Large intestine (tissue), 3 donors: ENCODE data around the gene STAC2. TPM values are rescaled to one million over a fixed set of nuclear protein-coding genes. Genes with fewer than 3 reads are reported as not detected.

Experiments
- DNase-seq, 2 donors: peaks; one replicate each; pipeline versions ENCODE4 v3.0.0 to v3.0.0-alpha.2; 2013
- H3K27ac ChIP-seq: one replicate; pipeline ENCODE4 v1.5.1; 2013; ENCODE audit warnings: low read length
- H3K27me3 ChIP-seq: 2 replicates; pipeline ENCODE4 v1.6.1; 2013; ENCODE audit warnings: low read length; ENCODE audit not compliant: control insufficient read depth, insufficient read depth
- H3K36me3 ChIP-seq: 2 replicates; pipeline ENCODE4 v1.6.1; 2013; ENCODE audit warnings: low read length; ENCODE audit not compliant: control insufficient read depth, insufficient read depth
- H3K4me1 ChIP-seq: one replicate; pipeline ENCODE4 v1.6.1; 2013; ENCODE audit warnings: low read length; ENCODE audit not compliant: control insufficient read depth, insufficient read depth
- H3K4me3 ChIP-seq: one replicate; pipeline ENCODE4 v1.5.1; 2013; ENCODE audit warnings: low read length
- H3K9me3 ChIP-seq: one replicate; pipeline ENCODE4 v1.6.1; 2013; ENCODE audit warnings: mild to moderate bottlenecking, low read depth, low read length, moderate library complexity; ENCODE audit not compliant: control insufficient read depth
- WGBS: methylation state at CpG from one replicate; pipeline ENCODE4 v1.1.5; 2013; ENCODE audit warnings: low lambda C conversion rate; ENCODE audit not compliant: insufficient coverage; 5-methylcytosine and 5-hydroxymethylcytosine counted together
- polyA plus RNA-seq: library from polyadenylated mRNA; unstranded; fragments of 120-200 nt; gene quantifications from one replicate; pipeline ENCODE4 v1.2.1, GENCODE V29; 2013

Gene STAC2
- polyA plus RNA-seq, 1 donor: 0.61 TPM

- peaks cover 14% of the 10 kb centered on the region for H3K36me3 ChIP-seq
- H3K27ac ChIP-seq: no peak overlapping the region
Observed at GRCh38 chr17:39186481-39187002, 39.2 kb downstream of the STAC2 start.

DNA sequence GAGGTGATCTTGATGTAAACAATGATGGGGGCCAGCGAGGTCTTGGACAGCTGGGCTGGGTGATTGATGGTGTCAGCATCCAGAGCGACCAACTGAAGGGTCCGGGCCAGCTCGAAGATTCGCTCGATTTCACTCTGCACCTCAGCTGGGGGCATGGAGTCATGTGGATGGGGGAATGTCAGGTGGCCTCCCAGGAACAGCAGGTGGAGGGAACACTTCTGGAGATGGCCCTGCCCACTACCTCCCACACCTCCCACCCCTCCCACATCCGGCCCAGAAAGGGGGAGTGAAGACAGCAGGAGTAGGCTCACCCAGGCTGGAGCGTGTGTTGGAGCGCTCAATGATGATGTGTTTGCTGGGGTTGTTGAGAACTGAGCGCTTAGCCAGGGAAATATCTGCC is 42.0 kb downstream of the STAC2 start:
- Histone ChIP-seq H3K27ac (no peak overlapping the region), H3K27me3 (no peaks in the 10 kb centered on the region), H3K4me3 (no peak overlapping the region), H3K4me1 (no peaks in the 10 kb centered on the region), H3K9me3 (no peaks in the 10 kb centered on the region), H3K36me3 (peaks cover 10% of the 10 kb centered on the region)
- DNase-seq: no peak
- no CpG with 5 or more reads among the region's 10 CpGs for WGBS

More at GRCh38 chr17:39186481-39187002, 39.2 kb downstream of the STAC2 start:
- no CpG with 5 or more reads among the region's 15 CpGs for WGBS
- no peak for DNase-seq
- Histone ChIP-seq H3K9me3 (no peaks in the 10 kb centered on the region), H3K4me3 (no peak overlapping the region), H3K27me3 (no peaks in the 10 kb centered on the region), H3K4me1 (no peaks in the 10 kb centered on the region)

DNA sequence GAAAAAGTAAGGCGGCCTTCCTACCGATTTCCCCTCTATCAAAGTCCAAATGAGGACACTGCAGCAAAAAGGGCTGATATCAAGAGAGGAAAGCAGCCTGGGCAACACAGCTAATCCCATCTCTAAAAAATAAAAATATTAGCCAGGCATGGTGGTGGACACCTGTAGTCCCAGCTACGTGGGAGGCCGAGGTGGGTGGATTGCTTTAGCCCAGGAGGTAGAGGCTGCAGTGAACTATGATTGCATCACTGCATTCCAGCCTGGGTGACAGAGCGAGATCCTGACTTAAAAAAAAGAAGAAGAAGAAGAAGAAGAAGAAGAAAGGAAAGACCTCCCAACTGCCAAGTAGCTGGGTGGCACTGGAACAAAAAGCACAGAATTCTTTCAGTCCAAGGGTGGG is 42.7 kb downstream of the STAC2 start:
- peaks cover 10% of the 10 kb centered on the region for H3K36me3 ChIP-seq
- H3K4me3 ChIP-seq: no peak overlapping the region
- H3K9me3 ChIP-seq: no peaks in the 10 kb centered on the region
- no peak for DNase-seq
- WGBS: 86% methylated on average over 2 of the region's 5 CpGs
- no peaks in the 10 kb centered on the region for H3K27me3 ChIP-seq
- no peak overlapping the region for H3K27ac ChIP-seq
- no peaks in the 10 kb centered on the region for H3K4me1 ChIP-seq

DNA sequence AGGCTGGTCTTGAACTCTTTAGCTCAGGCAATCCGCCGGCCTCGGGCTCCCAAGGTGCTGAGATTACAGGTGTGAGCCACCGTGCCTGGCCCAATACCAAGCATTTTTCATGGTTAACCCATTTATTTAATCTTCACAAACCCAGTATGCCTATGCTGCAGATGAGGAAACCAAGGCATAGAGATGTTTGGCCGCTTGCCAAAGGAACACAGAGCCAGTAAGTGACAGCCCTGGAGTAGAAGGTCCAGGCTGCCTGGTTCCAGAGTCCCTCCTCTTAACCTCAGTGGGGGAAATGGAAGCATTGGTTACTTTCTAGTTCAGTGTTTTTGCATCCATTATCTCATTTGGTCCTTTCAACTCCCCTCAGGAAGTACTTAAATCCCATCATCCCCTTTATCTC is 44.4 kb downstream of the STAC2 start:
- Histone ChIP-seq H3K4me3 (no peak overlapping the region), H3K27me3 (no peaks in the 10 kb centered on the region), H3K9me3 (no peaks in the 10 kb centered on the region), H3K4me1 (no peaks in the 10 kb centered on the region), H3K36me3 (peaks cover 8% of the 10 kb centered on the region), H3K27ac (no peak overlapping the region)
- DNase-seq: no peak
- WGBS: no CpG with 5 or more reads among the region's 5 CpGs

GRCh38 chr17:39178536-39178935 is 47.2 kb downstream of the STAC2 start:
- no peaks in the 10 kb centered on the region for H3K9me3 ChIP-seq
- WGBS: 83% methylated on average over 2 of the region's 4 CpGs
- DNase-seq: peak in 1 of 2 donors; percentile 45
- no peaks in the 10 kb centered on the region for H3K27me3 ChIP-seq
- peaks cover 6% of the 10 kb centered on the region for H3K36me3 ChIP-seq
- H3K4me1 ChIP-seq: no peaks in the 10 kb centered on the region
- no peak overlapping the region for H3K4me3 ChIP-seq
- H3K27ac ChIP-seq: no peak overlapping the region

DNA sequence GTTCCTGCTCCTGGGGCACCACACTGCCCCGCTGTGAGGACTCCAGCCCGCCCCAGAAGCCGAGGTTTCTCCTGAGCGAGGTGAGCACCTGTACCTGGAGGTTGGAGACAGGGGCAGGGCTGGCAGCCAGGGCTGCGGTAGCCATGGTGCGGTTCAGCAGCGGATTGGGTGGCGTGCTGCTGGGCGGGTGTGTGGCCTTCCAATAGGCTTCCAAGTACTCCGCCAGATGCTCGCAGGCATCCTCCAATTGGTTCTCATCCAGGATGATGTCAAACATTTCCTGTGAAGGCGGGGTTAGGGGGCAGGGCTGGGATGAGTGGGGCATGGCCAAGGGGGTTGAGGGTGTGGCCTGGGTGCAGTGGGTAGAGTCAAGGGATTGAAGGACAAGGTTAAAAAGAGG is 48.5 kb downstream of the STAC2 start:
- H3K36me3 ChIP-seq: peaks cover 6% of the 10 kb centered on the region
- no peaks in the 10 kb centered on the region for H3K9me3 ChIP-seq
- no peak for DNase-seq
- H3K27me3 ChIP-seq: no peaks in the 10 kb centered on the region
- no peak overlapping the region for H3K4me3 ChIP-seq
- no peak overlapping the region for H3K27ac ChIP-seq
- H3K4me1 ChIP-seq: no peaks in the 10 kb centered on the region
- whole genome bisulfite sequencing: 67% methylated on average over 2 of the region's 12 CpGs

DNA sequence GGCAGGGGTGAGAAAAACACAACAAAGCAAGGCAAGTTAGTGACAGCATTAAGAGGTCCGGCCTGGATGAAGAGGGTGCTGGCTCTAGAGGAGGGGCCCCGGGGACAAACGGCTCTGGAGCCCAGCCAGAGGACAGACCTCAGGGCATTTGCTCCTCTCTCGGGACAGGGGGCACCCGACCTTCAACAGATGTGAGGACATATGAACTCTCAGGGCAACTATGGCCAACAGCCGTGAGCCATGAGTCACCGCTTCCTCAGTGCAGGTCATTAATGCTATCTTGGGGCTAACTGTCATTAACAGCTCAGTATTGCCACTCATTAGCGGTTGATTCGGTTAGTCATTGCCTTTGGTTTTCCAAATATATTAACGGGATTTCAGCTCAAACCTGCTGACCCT is 50.1 kb downstream of the STAC2 start:
- no CpG with 5 or more reads among the region's 10 CpGs for WGBS
- Histone ChIP-seq H3K9me3 (no peaks in the 10 kb centered on the region), H3K4me3 (no peak overlapping the region), H3K4me1 (no peaks in the 10 kb centered on the region), H3K27ac (no peak overlapping the region), H3K36me3 (peaks cover 6% of the 10 kb centered on the region), H3K27me3 (no peaks in the 10 kb centered on the region)
- DNase-seq: no peak

- no CpG with 5 or more reads among the region's 35 CpGs for WGBS
- Histone ChIP-seq H3K27ac (no peak overlapping the region), H3K27me3 (no peaks in the 10 kb centered on the region), H3K4me1 (no peaks in the 10 kb centered on the region), H3K9me3 (no peaks in the 10 kb centered on the region), H3K36me3 (peaks cover 6% of the 10 kb centered on the region), H3K4me3 (no peak overlapping the region)
- DNase-seq: peak in 1 of 2 donors; percentile 40
Observed at GRCh38 chr17:39174920-39175694, 50.6 kb downstream of the STAC2 start.

- H3K36me3 ChIP-seq: peaks cover 6% of the 10 kb centered on the region
- WGBS: 100% methylated on average over 1 of the region's 10 CpGs
- H3K27ac ChIP-seq: no peak overlapping the region
- DNase-seq: no peak
- no peaks in the 10 kb centered on the region for H3K4me1 ChIP-seq
- no peaks in the 10 kb centered on the region for H3K27me3 ChIP-seq
- H3K4me3 ChIP-seq: no peak overlapping the region
- no peaks in the 10 kb centered on the region for H3K9me3 ChIP-seq
Observed at GRCh38 chr17:39173526-39174274, 52.0 kb downstream of the STAC2 start.

DNA sequence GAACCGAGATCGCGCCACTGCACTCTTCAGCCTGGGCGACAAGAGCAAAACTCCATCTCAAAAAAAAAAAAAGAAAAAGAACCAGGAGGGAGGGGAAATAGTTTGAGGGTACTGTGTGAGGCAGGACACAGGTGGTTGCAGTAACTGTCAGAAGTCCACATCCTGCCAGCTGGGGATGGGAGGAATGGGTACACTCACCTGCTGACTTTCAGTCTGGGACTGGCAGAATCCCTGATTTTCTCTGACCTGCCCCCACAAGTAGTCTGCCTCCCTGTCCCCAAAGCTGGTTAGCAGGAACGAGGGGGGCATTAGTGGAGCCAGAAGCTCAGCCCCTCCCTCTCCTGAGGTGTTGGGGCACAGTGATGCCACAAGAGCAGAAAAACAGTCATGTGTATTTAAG is 52.7 kb downstream of the STAC2 start:
- Histone ChIP-seq H3K36me3 (peaks cover 6% of the 10 kb centered on the region), H3K27me3 (no peaks in the 10 kb centered on the region), H3K9me3 (no peaks in the 10 kb centered on the region), H3K4me3 (no peak overlapping the region), H3K4me1 (no peaks in the 10 kb centered on the region), H3K27ac (no peak overlapping the region)
- 80% methylated on average over 1 of the region's 5 CpGs for WGBS
- no peak for DNase-seq
